ENCODE results near the gene ATG7. TPM values are rescaled to one million over a fixed set of nuclear protein-coding genes. Genes with fewer than 3 reads are reported as not detected.

ATG7 gene
- total and polyA plus RNA-seq, 2 donors from 2014 or later, result 15.3 to 54.9 TPM

DNA sequence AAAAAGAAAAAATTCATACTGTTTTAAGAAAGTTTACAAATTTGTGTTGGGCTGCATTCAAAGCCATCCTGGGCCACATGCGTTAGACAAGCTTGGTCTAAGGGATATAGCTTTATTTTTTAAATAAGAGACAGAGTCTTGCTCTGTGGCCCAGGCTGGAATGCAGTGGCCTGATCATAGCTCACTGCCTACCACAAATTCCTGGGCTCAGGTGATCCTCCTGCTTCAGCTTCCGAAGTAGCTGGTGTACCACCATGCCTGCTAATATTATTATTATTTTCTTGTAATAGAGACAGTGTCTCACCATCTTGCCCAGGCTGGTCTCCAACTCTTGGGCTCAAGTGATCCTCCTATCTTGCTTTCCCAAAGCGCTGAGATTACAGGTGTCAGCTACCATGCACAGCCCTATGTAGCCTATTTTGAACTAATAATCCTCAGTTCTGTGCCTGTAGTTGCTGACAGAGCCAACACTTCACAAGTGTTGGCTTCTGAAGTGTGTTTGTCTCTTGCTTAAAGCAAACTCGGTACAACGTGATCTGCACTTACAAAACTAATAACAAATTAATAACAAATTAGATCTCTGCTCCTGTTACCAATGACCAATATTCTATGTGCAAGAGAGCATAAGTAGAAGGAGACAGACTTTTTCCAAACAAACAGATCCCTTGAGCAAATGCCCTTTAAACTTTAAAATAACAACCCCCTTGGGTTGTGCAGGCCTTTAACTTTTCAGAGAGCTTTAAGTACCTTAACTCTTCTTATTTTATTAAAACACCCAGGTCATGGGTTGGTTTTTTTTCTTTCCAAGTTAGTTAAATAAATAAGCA is 236.4 kb downstream of the ATG7 start:
- H3K9me3 ChIP-seq (ENCODE audit: control insufficient read depth in 2 of 3, insufficient read depth in 1 of 3, low read length in 3 of 3), result no peaks in the 10 kb centered on the region
- H3K36me3 ChIP-seq (ENCODE audit: control insufficient read depth in 2 of 3, insufficient read depth in 3 of 3, low read length in 3 of 3), result no peaks in the 10 kb centered on the region
- H3K27ac ChIP-seq (ENCODE audit: low read depth in 2 of 2, low read length in 2 of 2), result peak overlapping the region; percentile 48 to 96
- FAIRE-seq (no peak), DNase-seq (no peak)
- peak overlapping the region in 1 of 3 donors; percentile 48 for H3K9ac ChIP-seq (ENCODE audit: low read length in 3 of 3)
- TF ChIP-seq, protein P1, sequence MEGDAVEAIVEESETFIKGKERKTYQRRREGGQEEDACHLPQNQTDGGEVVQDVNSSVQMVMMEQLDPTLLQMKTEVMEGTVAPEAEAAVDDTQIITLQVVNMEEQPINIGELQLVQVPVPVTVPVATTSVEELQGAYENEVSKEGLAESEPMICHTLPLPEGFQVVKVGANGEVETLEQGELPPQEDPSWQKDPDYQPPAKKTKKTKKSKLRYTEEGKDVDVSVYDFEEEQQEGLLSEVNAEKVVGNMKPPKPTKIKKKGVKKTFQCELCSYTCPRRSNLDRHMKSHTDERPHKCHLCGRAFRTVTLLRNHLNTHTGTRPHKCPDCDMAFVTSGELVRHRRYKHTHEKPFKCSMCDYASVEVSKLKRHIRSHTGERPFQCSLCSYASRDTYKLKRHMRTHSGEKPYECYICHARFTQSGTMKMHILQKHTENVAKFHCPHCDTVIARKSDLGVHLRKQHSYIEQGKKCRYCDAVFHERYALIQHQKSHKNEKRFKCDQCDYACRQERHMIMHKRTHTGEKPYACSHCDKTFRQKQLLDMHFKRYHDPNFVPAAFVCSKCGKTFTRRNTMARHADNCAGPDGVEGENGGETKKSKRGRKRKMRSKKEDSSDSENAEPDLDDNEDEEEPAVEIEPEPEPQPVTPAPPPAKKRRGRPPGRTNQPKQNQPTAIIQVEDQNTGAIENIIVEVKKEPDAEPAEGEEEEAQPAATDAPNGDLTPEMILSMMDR (IDR thresholded peaks at IDR 0.05; ENCODE audit: borderline replicate concordance, extremely low read depth, insufficient read depth), result no peak
- no peaks in the 10 kb centered on the region for H3K27me3 ChIP-seq (ENCODE audit: control insufficient read depth, insufficient read depth, low read length)
- H3K4me1 ChIP-seq (ENCODE audit: control insufficient read depth in 2 of 3, insufficient read depth in 2 of 3, low read depth in 1 of 3, low read length in 3 of 3), result peaks cover 3 to 12% (median 5%) of the 10 kb centered on the region in 3 donors
- no peak overlapping the region for H3K4me3 ChIP-seq (ENCODE audit: low read length in 3 of 3)
- intact Hi-C loops (cut with DNase I), result no loop called here

DNA sequence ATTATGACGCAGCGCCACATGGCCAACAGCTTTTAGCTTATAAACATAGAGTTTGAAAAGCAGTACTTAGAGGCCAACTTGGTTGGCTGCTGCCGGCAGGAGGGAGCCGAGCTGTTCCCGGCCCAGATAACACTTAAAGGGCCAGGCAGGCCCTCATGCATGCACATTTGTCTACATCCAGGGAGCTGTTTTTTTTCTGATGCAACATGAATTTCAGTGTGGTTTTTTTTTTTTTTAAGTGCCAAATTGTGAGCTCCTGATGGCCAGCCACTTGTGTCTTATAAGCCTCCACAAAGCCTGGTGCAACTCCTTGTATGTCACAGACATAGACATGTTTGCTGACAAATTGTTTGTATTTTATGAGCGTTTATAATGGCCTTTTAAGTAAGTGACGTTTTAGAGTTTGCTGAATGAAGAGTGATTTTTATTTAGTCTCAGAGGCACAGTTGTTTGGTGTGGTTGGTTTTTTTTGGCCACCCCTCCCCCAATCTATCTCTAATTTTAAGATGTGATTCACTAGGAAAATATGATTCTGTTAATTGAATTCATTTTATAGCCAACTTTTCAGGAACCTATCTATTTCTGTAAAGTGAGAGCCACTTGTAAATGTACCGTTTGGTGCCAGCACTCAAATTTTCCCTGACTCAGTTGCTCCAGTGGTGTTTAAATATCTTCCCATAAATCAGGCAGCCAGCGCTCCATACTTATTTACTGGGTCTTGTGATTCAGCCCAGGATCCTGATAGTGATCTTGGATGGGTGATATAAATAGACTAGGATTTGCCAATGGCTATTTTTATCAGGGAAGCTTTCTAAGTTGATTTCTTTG is 237.2 kb downstream of the ATG7 start:
- Histone ChIP-seq H3K4me1 (ENCODE audit: control insufficient read depth in 2 of 3, insufficient read depth in 2 of 3, low read depth in 1 of 3, low read length in 3 of 3) (peaks cover 3 to 12% (median 5%) of the 10 kb centered on the region in 3 donors), H3K27ac (ENCODE audit: low read depth in 2 of 2, low read length in 2 of 2) (peak overlapping the region in 1 of 2 donors; percentile 96), H3K27me3 (ENCODE audit: control insufficient read depth, insufficient read depth, low read length) (no peaks in the 10 kb centered on the region), H3K9me3 (ENCODE audit: control insufficient read depth in 2 of 3, insufficient read depth in 1 of 3, low read length in 3 of 3) (no peaks in the 10 kb centered on the region), H3K36me3 (ENCODE audit: control insufficient read depth in 2 of 3, insufficient read depth in 3 of 3, low read length in 3 of 3) (no peaks in the 10 kb centered on the region), H3K9ac (ENCODE audit: low read length in 3 of 3) (peak overlapping the region in 1 of 3 donors; percentile 48), H3K4me3 (ENCODE audit: low read length in 3 of 3) (no peak overlapping the region)
- no peak for FAIRE-seq
- intact Hi-C loops (cut with DNase I), result no loop called here
- DNase-seq, result peak; percentile 72 to 90 (median 85)
- TF ChIP-seq, protein P1 (IDR thresholded peaks at IDR 0.05; ENCODE audit: borderline replicate concordance, extremely low read depth, insufficient read depth), result no peak

DNA sequence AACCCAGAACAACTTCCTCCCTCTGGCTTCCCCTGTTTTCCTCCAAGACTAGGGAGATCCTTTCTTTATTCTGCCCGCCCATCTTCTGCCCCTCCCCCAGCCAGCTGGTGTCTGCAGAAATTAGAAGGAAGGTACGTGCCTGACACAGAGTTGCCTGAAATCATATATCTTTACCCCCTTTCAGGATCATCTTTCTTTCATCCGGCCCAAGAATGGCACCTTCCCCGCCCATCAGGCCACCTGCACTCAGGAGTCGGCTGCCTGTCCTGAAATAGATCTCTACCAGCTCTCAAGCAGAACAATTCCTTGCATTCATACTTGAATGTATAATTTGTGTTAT is 237.8 kb downstream of the ATG7 start:
- peak overlapping the region; percentile 39 to 45 for H3K27ac ChIP-seq (ENCODE audit: low read depth in 2 of 2, low read length in 2 of 2)
- no peaks in the 10 kb centered on the region for H3K9me3 ChIP-seq (ENCODE audit: control insufficient read depth in 2 of 3, insufficient read depth in 1 of 3, low read length in 3 of 3)
- intact Hi-C loops (cut with DNase I), result no loop called here
- TF ChIP-seq, protein P1 (IDR thresholded peaks at IDR 0.05; ENCODE audit: borderline replicate concordance, extremely low read depth, insufficient read depth), result no peak
- DNase-seq, result peak in 4 of 5 donors; percentile 85 to 90 (median 86)
- no peaks in the 10 kb centered on the region for H3K36me3 ChIP-seq (ENCODE audit: control insufficient read depth in 2 of 3, insufficient read depth in 3 of 3, low read length in 3 of 3)
- H3K27me3 ChIP-seq (ENCODE audit: control insufficient read depth, insufficient read depth, low read length), result no peaks in the 10 kb centered on the region
- no peak for FAIRE-seq
- H3K9ac ChIP-seq (ENCODE audit: low read length in 3 of 3), result no peak overlapping the region
- H3K4me1 ChIP-seq (ENCODE audit: control insufficient read depth in 2 of 3, insufficient read depth in 2 of 3, low read depth in 1 of 3, low read length in 3 of 3), result peaks cover 3 to 12% (median 5%) of the 10 kb centered on the region in 3 donors
- no peak overlapping the region for H3K4me3 ChIP-seq (ENCODE audit: low read length in 3 of 3)

Data from kidney (tissue), 14 donors.